Stimulated activated CD8-positive, alpha-beta memory T cell treated with anti-CD3 and anti-CD28 coated beads, Interleukin-15, amount 100 ng/mL, for 4 hours (primary cell): ENCODE results near the gene PPM1E.
"Not testable (repeated sequence)": the region's sequence is repeated elsewhere in the genome, so short reads cannot be mapped to it uniquely, and the experiment has no call there.

Source experiments
- DNase-seq, 2 donors: peaks; one replicate each; pipeline ENCODE4 v3.0.0-alpha.2; 2020; ENCODE audit warnings: low read depth in 2 of 2

Gene PPM1E

GRCh38 chr17:58779446-58779845, 23.8 kb downstream of the PPM1E start:
- no peak for DNase-seq

- DNase-seq, result no peak
These were observed 27.7 kb downstream of the PPM1E start for GRCh38 chr17:58783380-58783779.

DNA sequence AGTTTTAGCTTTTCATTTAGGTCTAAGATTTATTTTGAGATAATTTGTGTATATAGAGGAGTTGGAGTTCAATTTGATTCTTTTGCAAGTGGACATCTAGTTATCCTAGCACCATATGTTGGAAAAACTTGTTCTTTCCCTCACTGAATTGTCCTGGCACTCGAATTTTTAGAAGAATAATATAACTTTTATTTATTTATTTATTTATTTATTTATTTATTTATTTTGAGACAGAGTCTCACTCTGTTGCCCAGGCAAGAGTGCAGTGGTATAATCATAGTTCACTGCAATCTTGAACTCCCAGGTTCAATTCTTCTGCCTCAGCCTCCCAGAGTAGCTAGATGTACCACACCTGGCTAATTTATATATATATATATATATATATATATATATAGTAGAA, 29.4 kb downstream of the PPM1E start:
- DNase-seq, result no peak

GRCh38 chr17:58786586-58787295, 31.1 kb downstream of the PPM1E start:
- no peak for DNase-seq

DNA sequence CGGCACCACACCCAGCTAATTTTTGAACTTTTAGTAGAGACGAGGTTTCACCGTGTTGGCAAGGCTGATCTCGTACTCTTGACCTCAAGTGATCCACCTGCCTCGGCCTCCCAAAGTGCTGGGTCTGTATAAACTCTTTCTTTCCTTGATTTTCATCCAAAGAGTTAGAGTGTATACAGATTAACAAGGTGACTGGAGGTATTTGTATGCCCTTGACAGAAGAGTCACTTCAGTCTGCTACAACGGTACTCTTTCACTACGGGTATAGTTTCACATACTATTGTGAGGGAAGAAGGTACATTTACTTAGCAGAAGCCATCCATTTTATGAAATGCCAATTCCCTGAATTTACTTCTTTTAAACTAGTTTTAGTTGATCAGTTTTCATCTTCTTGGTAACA, 32.5 kb downstream of the PPM1E start:
- DNase-seq, result no peak

DNA sequence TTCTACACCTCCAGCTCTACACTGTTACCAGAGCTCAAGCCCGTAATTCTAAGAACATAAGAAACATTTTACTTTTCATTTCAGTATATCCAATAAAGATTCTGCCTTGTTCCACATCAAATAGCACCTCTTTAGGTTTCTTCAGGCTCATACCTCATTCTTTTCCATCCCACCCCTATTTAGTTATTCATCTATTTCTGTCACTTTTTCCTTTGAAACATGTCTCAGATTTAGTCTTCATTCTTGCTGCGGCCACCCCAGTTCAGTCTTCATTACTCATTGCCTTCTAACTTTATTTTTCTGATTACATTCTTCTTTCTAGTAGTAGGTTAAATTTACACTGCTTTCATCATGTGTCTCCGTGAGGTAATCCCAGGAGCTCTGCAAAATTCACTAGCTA, 33.5 kb downstream of the PPM1E start:
- DNase-seq, result no peak

DNA sequence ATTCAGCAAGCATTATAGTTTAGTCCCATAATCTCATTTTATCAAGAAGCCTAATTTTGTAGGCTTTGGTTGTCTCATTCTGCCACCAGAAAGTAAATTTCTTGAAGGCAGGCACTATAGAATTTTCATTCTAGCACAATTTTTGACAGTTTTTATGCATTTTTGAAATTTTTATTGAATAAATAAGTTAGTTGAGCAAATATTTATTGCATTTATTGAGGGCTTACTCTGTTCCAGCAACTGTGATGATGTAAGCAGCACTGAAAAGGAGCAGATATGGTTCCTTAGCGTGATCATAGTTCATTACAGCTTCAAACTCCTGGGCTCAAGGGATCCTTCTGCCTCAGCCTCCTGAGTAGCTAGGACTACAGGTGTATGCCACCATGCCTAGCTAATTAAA, 34.2 kb downstream of the PPM1E start:
- no peak for DNase-seq

- DNase-seq, result not testable (repeated sequence)
These were observed 38.9 kb downstream of the PPM1E start for GRCh38 chr17:58794508-58794907.

GRCh38 chr17:58802188-58802587, 46.5 kb downstream of the PPM1E start:
- no peak for DNase-seq

DNA sequence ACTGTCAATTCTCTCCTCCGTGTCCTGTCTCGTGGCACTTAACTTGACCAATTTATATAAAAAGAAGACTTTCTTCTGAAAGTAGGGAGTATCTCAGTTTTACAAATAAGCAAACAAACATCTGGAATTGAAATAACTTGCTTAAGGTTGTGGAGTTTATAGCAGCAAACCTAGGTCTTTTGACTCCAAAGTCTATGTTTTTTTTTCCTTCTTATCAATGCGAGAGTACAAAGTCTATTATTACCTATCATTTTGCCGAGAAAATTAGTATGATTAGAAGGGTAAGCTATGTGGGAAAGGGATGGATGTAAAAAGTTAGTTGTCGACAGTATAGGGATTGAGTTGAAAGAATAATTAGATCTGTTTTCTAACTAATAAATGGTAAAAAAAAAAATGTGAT, 50.4 kb downstream of the PPM1E start:
- no peak for DNase-seq

DNA sequence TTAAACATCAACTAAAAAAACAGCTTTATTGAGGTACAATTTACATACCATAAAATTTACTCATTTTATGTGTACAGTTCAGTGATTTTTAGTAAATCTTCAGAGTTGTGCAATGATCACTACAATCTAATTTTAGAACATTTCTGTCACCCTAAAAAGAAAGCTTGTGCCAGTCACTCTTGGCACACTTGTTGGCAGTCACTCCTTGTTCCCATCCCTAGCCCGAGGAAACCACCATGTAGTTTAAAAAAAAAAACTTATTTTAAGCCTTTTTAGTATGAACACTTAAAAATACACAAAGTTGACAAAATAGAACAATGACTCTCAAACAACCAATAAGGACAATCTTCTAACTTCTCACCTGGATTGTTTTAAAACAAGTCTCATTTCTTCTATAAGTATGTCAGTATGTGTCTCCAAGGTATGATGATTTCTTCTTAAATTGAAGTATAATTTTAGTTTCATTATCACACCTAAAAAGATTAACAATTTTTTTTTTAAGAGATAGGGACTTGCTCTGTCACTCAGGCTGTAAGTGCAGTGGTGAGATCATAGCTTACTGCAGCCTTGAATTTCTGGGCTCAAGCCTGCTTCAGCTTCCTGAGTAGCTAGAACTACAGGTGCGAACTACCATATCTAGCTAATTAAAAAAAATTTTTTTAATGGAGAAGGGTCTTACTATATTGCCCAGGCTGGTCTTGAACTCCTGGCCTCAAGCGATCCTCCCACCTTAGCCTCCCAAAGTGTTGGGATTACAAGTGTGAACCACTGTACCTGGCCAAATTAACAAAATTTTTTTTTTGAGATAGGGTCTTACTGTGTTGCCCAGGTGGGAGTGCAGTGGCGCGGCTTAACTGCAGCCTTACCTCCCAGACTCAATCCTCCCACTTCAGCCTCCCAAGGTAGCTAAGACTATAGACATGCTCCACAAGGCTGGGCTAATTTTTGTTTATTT, 53.2 kb downstream of the PPM1E start:
- DNase-seq, result no peak

- no peak for DNase-seq
These were observed 53.9 kb downstream of the PPM1E start for GRCh38 chr17:58809564-58809936.

DNA sequence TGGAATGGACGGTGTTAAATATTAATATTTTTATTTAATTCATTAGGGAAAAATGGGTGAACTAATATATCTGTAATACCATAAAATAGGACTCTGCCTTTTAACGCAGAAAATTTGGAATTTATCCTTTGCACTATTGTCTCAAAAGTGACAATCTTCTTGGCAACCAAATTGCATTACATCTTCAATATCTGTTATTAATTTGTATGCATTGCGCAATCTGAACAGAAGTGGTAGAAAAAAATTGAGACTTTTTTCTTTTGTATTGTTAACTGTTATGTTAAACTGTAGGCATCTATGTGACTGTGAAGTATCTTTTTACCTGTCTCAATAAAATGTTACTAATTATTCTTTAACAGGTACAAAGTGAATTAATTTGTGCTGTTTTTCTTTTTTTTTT, 55.6 kb downstream of the PPM1E start:
- DNase-seq, result no peak

DNA sequence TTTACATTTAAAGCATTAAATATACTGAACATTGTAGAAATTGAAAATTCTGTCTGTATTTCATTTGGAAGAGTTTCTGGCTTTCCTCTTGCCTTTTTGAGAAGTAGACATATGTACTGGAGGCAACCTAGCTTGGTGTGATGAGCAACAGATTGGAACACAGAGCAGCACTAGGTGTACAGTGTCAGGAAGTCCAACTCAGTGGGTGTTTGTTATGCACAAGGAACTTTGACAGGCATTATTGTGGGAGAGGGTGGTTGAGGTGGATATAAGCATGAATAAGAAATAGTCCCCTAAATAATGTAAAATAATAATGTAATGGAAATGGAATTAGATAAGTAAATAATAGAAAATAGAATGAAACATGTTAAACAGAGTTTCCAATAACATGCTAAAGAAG, 58.1 kb downstream of the PPM1E start:
- DNase-seq, result no peak

- DNase-seq, result no peak
These were observed 63.0 kb downstream of the PPM1E start for GRCh38 chr17:58818654-58819053.

DNA sequence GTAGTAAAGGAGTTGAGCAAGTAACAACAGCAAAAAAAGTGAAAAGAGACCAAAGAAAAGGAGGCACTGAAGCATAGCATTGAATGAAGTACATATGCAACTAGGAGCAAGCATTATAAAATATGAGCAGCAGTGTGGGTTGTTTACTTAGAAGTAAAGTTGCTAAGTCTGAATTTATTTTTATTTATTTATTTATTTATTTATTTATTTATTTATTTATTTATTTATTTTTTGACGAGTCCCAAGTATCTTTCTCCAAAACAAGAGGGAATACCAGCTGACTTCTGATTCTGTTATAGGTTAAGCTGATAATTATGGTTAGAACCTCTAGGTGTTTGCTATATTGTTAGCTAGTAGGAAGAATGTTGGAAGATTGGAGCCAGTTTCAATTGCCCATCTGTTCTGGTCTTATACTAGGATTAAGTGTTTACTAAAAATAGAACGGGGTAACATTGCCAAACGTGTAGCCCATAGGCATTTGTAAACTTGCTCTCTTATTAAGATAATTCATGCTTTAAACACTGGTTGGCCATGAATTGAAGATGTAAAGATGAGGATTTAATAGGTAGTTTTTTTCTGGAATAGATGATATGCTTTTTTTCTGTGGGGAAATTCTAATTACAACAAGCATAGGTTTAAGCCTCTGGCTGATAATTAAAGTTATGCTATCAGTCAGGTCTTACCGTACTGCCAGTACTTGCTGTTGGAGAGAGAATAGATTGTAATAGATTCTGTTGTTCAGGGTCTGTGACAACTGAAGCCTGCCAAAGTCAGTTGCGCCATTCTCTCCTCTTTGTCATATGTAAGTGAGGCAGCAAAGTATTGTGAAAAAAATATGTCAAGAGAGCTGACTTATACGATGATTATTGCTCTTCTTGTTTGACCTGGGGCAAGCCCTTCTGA, 66.7 kb downstream of the PPM1E start:
- DNase-seq, result no peak

DNA sequence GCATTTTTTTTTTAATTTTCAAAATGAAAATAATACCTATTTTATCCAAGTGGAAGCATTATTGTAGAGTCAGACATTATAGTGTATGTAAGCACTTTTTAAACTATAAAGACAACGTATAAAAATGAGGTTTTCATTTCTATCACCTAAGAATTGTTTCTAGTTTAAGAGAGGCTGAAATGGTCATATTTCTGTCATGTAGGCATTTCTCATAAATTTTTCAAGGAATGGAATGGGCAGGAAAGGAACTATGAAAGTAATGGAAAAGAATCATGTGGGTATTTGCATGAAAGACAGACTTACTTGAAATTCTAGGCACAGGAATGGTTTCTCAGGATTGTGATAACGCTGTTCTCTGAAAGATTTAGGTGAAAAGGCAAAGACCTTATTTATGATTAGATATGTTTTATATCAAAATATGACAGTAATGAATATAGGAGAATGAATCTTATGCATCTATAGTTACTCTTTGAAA, 67.4 kb downstream of the PPM1E start:
- no peak for DNase-seq

DNA sequence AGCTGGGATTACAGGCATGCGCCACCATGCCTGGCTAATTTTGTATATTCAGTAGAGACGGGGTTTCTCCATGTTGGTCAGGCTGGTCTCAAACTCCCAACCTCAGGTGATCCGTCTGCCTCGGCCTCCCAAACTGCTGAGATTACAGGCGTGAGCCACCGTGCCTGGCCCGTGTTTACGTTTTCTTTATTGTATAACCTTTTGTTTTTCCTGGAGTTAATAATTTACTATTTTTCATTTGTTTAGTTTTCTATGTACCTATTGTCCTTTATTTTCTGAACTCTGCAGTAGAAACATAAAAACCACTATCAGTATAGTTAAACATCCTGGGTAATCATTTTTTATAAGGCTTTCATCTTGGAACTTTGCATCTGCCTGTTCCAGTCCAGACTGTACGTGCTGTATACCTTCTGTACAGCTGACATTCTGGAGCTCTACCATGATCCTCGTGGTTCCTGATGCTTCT, 73.6 kb downstream of the PPM1E start:
- no peak for DNase-seq

DNA sequence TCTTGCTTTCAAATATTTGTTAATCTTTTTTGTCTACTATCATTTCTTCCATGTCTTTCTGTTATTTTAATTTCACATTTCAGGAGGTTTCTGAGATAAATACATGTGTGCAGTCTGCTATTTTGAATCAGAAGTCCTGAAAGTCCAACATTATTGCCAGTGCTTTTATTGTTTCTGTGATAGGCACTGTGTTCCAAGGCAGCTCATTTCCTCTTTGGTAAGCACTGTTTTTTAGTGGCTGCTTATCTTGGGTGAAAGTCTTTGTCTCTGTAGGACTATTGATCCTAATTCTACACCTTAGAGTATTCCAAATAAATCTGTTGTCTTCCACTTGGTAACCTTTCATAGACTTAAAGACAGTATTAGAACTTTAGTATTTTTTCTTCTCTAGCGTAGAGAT, 76.1 kb downstream of the PPM1E start:
- DNase-seq, result no peak

DNA sequence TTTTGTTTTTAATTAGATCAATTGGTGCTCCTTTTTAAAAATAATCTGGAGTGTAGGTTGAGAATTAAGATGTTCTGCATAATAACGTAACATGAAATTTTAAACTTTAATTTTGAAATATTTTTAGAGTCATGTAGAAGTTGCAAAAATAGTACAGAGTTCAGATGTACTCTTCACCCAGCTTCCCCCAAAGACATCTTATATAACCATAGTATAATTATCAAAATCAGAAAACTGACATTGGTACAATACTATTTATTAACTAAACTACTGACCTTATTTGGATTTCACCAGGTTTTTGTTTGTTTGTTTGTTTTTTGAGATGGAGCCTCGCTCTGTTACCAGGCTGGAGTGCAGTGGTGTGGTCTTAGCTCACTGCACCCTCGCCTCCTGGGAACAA, 76.9 kb downstream of the PPM1E start:
- DNase-seq, result no peak

DNA sequence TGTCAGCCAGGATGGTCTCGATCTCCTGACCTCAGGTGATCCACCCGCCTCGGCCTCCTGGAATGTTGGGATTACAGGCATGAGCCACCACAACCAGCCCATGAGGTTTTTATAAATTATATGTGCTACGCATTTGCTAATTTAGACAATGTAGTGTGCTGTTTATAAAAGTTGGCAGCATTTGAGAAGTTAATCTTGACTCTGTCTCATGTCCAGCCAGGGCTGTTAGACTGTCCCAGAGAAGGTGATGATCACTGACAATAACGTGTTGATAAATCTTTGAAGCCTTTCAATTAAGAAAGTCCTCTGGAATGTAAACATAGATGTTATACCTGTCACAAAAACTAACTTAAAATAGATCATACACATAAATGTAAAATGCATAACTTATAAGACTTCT, 82.0 kb downstream of the PPM1E start:
- DNase-seq, result no peak
